ENCODE measurements around the gene C16orf87.

DNA sequence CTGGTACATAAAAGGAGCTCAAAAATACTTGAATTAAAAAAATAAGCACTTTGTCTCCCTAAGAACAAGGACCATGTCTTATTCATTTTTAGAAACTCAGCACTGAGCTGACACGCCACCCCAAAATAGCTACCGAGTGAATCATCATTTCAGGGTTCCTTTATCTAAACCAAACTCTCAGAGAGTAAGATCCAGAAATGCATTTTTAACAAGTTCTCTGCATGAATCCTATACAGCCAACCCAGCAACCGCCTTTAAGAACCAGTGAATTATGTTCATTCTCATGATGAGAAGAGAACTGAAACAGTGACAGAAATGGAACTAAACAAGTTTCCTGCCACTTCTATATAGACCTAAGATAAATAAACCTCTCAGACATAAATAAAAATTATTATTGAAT, 8.7 kb downstream of the C16orf87 start:
- no peak for TF ChIP-seq CSRNP3 (CRISPR knock-in tag; IDR thresholded peaks at IDR 0.05)
- no peak for TF ChIP-seq ARNTL (CRISPR knock-in tag; IDR thresholded peaks at IDR 0.05; ENCODE audit: borderline replicate concordance, low read depth)
- no peak for TF ChIP-seq ISL1 (CRISPR knock-in tag; IDR thresholded peaks at IDR 0.05)
- no peak for TF ChIP-seq ZNF70 (CRISPR knock-in tag; IDR thresholded peaks at IDR 0.05)
- TF ChIP-seq, protein P1, sequence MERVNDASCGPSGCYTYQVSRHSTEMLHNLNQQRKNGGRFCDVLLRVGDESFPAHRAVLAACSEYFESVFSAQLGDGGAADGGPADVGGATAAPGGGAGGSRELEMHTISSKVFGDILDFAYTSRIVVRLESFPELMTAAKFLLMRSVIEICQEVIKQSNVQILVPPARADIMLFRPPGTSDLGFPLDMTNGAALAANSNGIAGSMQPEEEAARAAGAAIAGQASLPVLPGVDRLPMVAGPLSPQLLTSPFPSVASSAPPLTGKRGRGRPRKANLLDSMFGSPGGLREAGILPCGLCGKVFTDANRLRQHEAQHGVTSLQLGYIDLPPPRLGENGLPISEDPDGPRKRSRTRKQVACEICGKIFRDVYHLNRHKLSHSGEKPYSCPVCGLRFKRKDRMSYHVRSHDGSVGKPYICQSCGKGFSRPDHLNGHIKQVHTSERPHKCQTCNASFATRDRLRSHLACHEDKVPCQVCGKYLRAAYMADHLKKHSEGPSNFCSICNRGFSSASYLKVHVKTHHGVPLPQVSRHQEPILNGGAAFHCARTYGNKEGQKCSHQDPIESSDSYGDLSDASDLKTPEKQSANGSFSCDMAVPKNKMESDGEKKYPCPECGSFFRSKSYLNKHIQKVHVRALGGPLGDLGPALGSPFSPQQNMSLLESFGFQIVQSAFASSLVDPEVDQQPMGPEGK (CRISPR knock-in tag; IDR thresholded peaks at IDR 0.05; ENCODE audit: borderline replicate concordance), result no peak
- no peak for TF ChIP-seq ESRRG (CRISPR knock-in tag; IDR thresholded peaks at IDR 0.05)
- TF ChIP-seq SNAI2 (CRISPR knock-in tag; IDR thresholded peaks at IDR 0.05), result no peak
- no peak for TF ChIP-seq ZFP30 (CRISPR knock-in tag; IDR thresholded peaks at IDR 0.05)
- no peak for TF ChIP-seq ZFP3 (CRISPR knock-in tag; IDR thresholded peaks at IDR 0.05)
- TF ChIP-seq TOX (CRISPR knock-in tag; IDR thresholded peaks at IDR 0.05; ENCODE audit: borderline replicate concordance), result no peak
- no peak for TF ChIP-seq RARB (CRISPR knock-in tag; IDR thresholded peaks at IDR 0.05)
